Endothelial cell (in vitro differentiated cells): ENCODE results near the gene PTGES. TPM values are rescaled to one million over a fixed set of nuclear protein-coding genes. Genes with fewer than 3 reads are reported as not detected.

Experiments used
- DNase-seq: peaks from one replicate; pipeline ENCODE4 v3.0.0; 2021; ENCODE audit warnings: low spot score
- H3K27ac Mint-ChIP-seq: one replicate; pipeline ENCODE4 v1.8.0; 2021; ENCODE audit warnings: mixed read lengths, inconsistent platforms; ENCODE audit not compliant: unreplicated experiment
- H3K27me3 Mint-ChIP-seq: one replicate; pipeline ENCODE4 v1.8.0; 2021; ENCODE audit warnings: mild to moderate bottlenecking, moderate library complexity, mixed read lengths, inconsistent platforms; ENCODE audit not compliant: unreplicated experiment
- H3K36me3 Mint-ChIP-seq: one replicate; pipeline ENCODE4 v1.8.0; 2021; ENCODE audit warnings: mild to moderate bottlenecking, low read depth, mixed read lengths, inconsistent platforms; ENCODE audit not compliant: unreplicated experiment
- H3K4me1 Mint-ChIP-seq: one replicate; pipeline ENCODE4 v1.8.0; 2021; ENCODE audit warnings: mild to moderate bottlenecking, mixed read lengths, inconsistent platforms; ENCODE audit not compliant: unreplicated experiment
- H3K4me3 Mint-ChIP-seq: one replicate; pipeline ENCODE4 v1.8.0; 2021; ENCODE audit warnings: mild to moderate bottlenecking, mixed read lengths, inconsistent platforms; ENCODE audit not compliant: unreplicated experiment
- H3K9me3 Mint-ChIP-seq: one replicate; pipeline ENCODE4 v1.8.0; 2021; ENCODE audit warnings: mixed read lengths, inconsistent platforms; ENCODE audit not compliant: unreplicated experiment
- CTCF ChIP-seq: fragments of 200-600 bp; sonication (generic); IDR thresholded peaks from one replicate; pipeline ENCODE4 v1.5.0; 2021; ENCODE audit warnings: antibody characterized with exemption; ENCODE audit not compliant: unreplicated experiment
- total RNA-seq: library from RNA; stranded (reverse); fragmentation: NEBNext Ultra II Directional; extraction: Animal tissue kit (Norgen Biotek cat#: 25700); gene quantifications from one replicate; pipeline ENCODE4 v1.2.1, GENCODE V29; 2021; ENCODE audit not compliant: unreplicated experiment

The PTGES gene
- total RNA-seq, 1 donor from 2014 or later: 0.15 TPM

DNA sequence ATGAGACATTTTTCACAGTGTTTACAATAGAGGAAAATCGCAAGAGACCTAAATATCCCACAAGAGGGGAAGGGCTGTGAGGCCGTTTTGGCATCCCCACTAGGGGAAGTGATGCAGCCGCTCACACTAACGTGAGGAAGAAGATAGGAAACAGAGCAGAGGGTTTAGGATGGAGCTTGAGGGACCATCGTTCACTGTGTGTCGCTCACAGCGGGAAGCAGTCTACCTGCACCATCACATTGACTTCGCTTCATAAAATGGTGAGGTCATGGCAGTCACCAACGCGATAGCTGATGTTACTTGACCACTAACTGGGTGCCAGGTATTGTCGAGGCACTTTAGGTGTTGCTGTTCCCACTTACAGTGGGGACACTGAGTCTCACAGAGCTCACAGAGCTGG, 51.8 kb downstream of the PTGES start:
- H3K27me3 Mint-ChIP-seq: peaks cover 10% of the 10 kb centered on the region
- H3K27ac Mint-ChIP-seq: no peak overlapping the region
- H3K4me1 Mint-ChIP-seq: peaks cover 3% of the 10 kb centered on the region
- H3K9me3 Mint-ChIP-seq: no peaks in the 10 kb centered on the region
- H3K4me3 Mint-ChIP-seq: no peak overlapping the region
- no peak for DNase-seq
- no peak for TF ChIP-seq CTCF
- H3K36me3 Mint-ChIP-seq: no peaks in the 10 kb centered on the region

DNA sequence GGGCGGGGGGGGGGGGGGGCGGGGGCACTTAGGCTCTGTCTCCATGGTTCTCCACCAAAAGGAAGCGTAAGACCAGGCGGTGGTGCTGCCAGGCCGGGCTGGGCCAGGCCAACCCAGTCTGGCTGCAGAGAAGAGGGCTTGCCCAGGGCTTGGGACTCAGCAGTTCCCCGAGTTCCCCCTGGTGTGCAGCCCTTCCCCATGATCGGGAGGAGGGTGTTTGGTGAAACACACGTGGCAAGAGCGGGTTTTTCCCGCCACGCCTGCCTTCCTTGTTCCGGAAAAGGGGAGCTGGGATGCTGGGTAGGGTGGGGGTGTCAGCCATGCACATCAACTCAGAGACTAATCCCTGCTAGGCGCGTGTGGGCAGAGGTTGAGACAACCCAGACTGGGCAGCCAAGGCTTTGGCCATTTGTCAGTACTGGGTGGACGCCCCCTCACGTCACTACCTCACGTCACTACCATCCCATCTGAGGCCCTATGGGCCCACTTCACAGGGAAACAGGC, 54.5 kb downstream of the PTGES start:
- no peak for TF ChIP-seq CTCF
- H3K27me3 Mint-ChIP-seq: peaks cover 11% of the 10 kb centered on the region
- peaks cover 3% of the 10 kb centered on the region for H3K4me1 Mint-ChIP-seq
- H3K36me3 Mint-ChIP-seq: no peaks in the 10 kb centered on the region
- no peak for DNase-seq
- no peak overlapping the region for H3K27ac Mint-ChIP-seq
- H3K4me3 Mint-ChIP-seq: no peak overlapping the region
- no peaks in the 10 kb centered on the region for H3K9me3 Mint-ChIP-seq

DNA sequence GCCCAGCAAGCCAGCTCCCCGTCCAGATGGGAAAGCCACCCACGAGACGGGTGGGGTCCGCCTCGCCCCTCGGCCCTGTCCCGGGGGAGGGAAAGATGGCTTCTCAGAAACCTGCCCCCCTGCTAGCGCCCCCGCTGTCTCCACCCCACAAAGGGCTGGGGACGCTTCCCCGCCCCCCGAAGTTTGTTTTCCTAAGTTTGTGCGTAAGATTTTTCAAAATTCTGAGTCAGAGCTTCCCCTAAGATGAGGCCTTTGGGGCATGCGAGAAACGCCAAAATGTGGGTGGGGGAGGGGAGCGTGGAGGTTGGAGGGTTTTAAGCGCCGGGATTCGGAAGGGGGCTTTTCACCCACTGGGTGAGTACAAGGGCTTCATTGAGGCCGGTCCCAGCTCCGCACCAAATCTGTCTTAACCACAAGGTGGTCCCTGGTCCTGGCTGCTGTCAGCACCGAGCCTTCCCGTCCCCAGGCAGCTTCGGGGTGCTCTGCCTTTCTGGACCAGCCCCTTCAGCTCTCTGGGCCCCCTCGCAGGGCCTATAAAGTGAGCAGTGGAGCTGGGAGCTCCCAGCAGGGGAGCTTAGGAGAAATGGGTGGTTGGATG, 55.1 kb downstream of the PTGES start:
- Mint-ChIP-seq H3K36me3 (no peaks in the 10 kb centered on the region), H3K4me1 (peaks cover 3% of the 10 kb centered on the region), H3K27ac (no peak overlapping the region), H3K27me3 (peaks cover 9% of the 10 kb centered on the region), H3K9me3 (no peaks in the 10 kb centered on the region), H3K4me3 (no peak overlapping the region)
- no peak for DNase-seq
- no peak for TF ChIP-seq CTCF

- peak; percentile 39 for DNase-seq
- H3K4me1 Mint-ChIP-seq: peaks cover 3% of the 10 kb centered on the region
- TF ChIP-seq CTCF: no peak
- no peaks in the 10 kb centered on the region for H3K9me3 Mint-ChIP-seq
- no peak overlapping the region for H3K27ac Mint-ChIP-seq
- H3K27me3 Mint-ChIP-seq: peaks cover 8% of the 10 kb centered on the region
- H3K4me3 Mint-ChIP-seq: peak overlapping the region; percentile 77
- no peaks in the 10 kb centered on the region for H3K36me3 Mint-ChIP-seq
Observed at GRCh38 chr9:129696944-129697655, 55.7 kb downstream of the PTGES start.

DNA sequence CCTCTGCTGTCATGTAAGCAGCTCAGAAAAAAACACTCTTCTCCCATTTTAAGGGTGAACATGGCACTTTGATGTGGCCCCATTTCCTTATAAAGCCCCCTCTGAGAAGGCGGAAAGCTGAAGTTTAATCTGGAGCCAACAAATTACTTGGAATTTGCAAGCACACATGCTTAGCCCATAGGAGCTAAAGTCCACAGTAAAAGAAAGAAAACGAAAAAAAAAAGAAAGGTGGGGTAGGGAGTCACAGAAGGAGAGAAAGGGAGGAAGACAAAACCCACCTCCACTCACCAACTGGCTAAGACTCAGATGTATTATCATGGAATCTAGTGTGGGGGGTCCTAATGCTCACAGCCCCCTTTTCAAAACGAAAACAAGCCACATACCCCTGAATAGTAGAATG, 57.0 kb downstream of the PTGES start:
- DNase-seq: no peak
- peaks cover 6% of the 10 kb centered on the region for H3K27me3 Mint-ChIP-seq
- no peak overlapping the region for H3K4me3 Mint-ChIP-seq
- H3K4me1 Mint-ChIP-seq: peaks cover 3% of the 10 kb centered on the region
- no peak overlapping the region for H3K27ac Mint-ChIP-seq
- no peaks in the 10 kb centered on the region for H3K36me3 Mint-ChIP-seq
- no peaks in the 10 kb centered on the region for H3K9me3 Mint-ChIP-seq
- TF ChIP-seq CTCF: no peak
